Measurements from ENCODE around the gene ADIPOR2.

The ADIPOR2 gene

GRCh38 chr12:1698720-1699119 lies 7.8 kb downstream of the ADIPOR2 start:
- Histone ChIP-seq H2AFZ (ENCODE audit: low read length) (no peak overlapping the region), H3K4me3 (ENCODE audit: low read depth, low read length, poor library complexity, severe bottlenecking) (no peak overlapping the region), H3K9ac (ENCODE audit: low read length) (no peak overlapping the region), H3K9me3 (ENCODE audit: low read length) (peaks cover 14% of the 10 kb centered on the region; the same call in 1 of the 2 replicates), H3K27ac (ENCODE audit: low read depth, low read length, poor library complexity, severe bottlenecking) (no peak overlapping the region), H3K79me2 (ENCODE audit: insufficient read depth, low read length) (peaks cover 98% of the 10 kb centered on the region), H3K27me3 (ENCODE audit: insufficient read depth, low read length) (no peaks in the 10 kb centered on the region), H3K4me2 (ENCODE audit: low read length) (no peak overlapping the region), H3F3A (ENCODE audit: insufficient read depth, low read length) (no peaks in the 10 kb centered on the region), H3K36me3 (ENCODE audit: insufficient read depth, low read length) (peaks cover 66% of the 10 kb centered on the region), H3K4me1 (ENCODE audit: insufficient read depth, low read length, severe bottlenecking) (peaks cover 7% of the 10 kb centered on the region), H4K20me1 (ENCODE audit: insufficient read depth, low read length) (no peaks in the 10 kb centered on the region; the same call in 1 of the 2 replicates), H3K9me2 (ENCODE audit: low read depth, low read length) (no peaks in the 10 kb centered on the region)
- no peak for TF ChIP-seq CTCF (IDR thresholded peaks at IDR 0.05; ENCODE audit: low read length)
- TF ChIP-seq EZH2 (IDR thresholded peaks at IDR 0.05; ENCODE audit: borderline replicate concordance, low read length) = no peak

- Histone ChIP-seq H3K27ac (ENCODE audit: low read depth, low read length, poor library complexity, severe bottlenecking) (no peak overlapping the region), H3K4me1 (ENCODE audit: insufficient read depth, low read length, severe bottlenecking) (peaks cover 8% of the 10 kb centered on the region), H3K9ac (ENCODE audit: low read length) (no peak overlapping the region), H2AFZ (ENCODE audit: low read length) (no peak overlapping the region), H3K4me3 (ENCODE audit: low read depth, low read length, poor library complexity, severe bottlenecking) (no peak overlapping the region), H3K9me3 (ENCODE audit: low read length) (peaks cover 21% of the 10 kb centered on the region), H3K36me3 (ENCODE audit: insufficient read depth, low read length) (peaks cover 83% of the 10 kb centered on the region), H4K20me1 (ENCODE audit: insufficient read depth, low read length) (no peaks in the 10 kb centered on the region), H3K27me3 (ENCODE audit: insufficient read depth, low read length) (no peaks in the 10 kb centered on the region), H3K4me2 (ENCODE audit: low read length) (no peak overlapping the region), H3F3A (ENCODE audit: insufficient read depth, low read length) (no peaks in the 10 kb centered on the region), H3K79me2 (ENCODE audit: insufficient read depth, low read length) (peaks cover 99% of the 10 kb centered on the region), H3K9me2 (ENCODE audit: low read depth, low read length) (no peaks in the 10 kb centered on the region)
- TF ChIP-seq CTCF (IDR thresholded peaks at IDR 0.05; ENCODE audit: low read length) (no peak), EZH2 (IDR thresholded peaks at IDR 0.05; ENCODE audit: borderline replicate concordance, low read length) (no peak)
Measured at GRCh38 chr12:1702713-1703112, 11.8 kb downstream of the ADIPOR2 start.

- Histone ChIP-seq H2AFZ (ENCODE audit: low read length) (no peak overlapping the region), H3K4me1 (ENCODE audit: insufficient read depth, low read length, severe bottlenecking) (peaks cover 8% of the 10 kb centered on the region), H3K4me3 (ENCODE audit: low read depth, low read length, poor library complexity, severe bottlenecking) (no peak overlapping the region), H3K4me2 (ENCODE audit: low read length) (no peak overlapping the region), H4K20me1 (ENCODE audit: insufficient read depth, low read length) (no peaks in the 10 kb centered on the region), H3K27ac (ENCODE audit: low read depth, low read length, poor library complexity, severe bottlenecking) (no peak overlapping the region), H3K9ac (ENCODE audit: low read length) (no peak overlapping the region), H3K9me3 (ENCODE audit: low read length) (peaks cover 23% of the 10 kb centered on the region), H3K36me3 (ENCODE audit: insufficient read depth, low read length) (peaks cover 72% of the 10 kb centered on the region), H3K79me2 (ENCODE audit: insufficient read depth, low read length) (peaks cover 99% of the 10 kb centered on the region), H3K9me2 (ENCODE audit: low read depth, low read length) (no peaks in the 10 kb centered on the region), H3K27me3 (ENCODE audit: insufficient read depth, low read length) (no peaks in the 10 kb centered on the region), H3F3A (ENCODE audit: insufficient read depth, low read length) (no peaks in the 10 kb centered on the region)
- TF ChIP-seq EZH2 (IDR thresholded peaks at IDR 0.05; ENCODE audit: borderline replicate concordance, low read length) = no peak
- no peak for TF ChIP-seq CTCF (IDR thresholded peaks at IDR 0.05; ENCODE audit: low read length)
Measured at GRCh38 chr12:1703771-1704722, 13.2 kb downstream of the ADIPOR2 start.

All from OCI-LY1 (cell line).